ENCODE data around the gene EGFL8. TPM values are rescaled to one million over a fixed set of nuclear protein-coding genes. Genes with fewer than 3 reads are reported as not detected.

The EGFL8 gene
- total and polyA plus RNA-seq, 2 donors (not counting 3 experiments of a cell fraction or from before 2014, with no cell fraction given): 9.0 to 12.6 TPM

GRCh38 chr6:32146687-32147086 is 17.7 kb upstream of the EGFL8 start:
- POLR2A ChIA-PET: no interaction called here

More at GRCh38 chr6:32146687-32147086, 17.7 kb upstream of the EGFL8 start:
- Histone ChIP-seq H3K4me1 (ENCODE audit: control insufficient read depth, extremely low read depth, insufficient read depth, low read length) (peaks cover 3% of the 10 kb centered on the region), H3K4me2 (ENCODE audit: insufficient read depth, low read length) (no peak overlapping the region), H3K79me2 (ENCODE audit: control insufficient read depth, insufficient read depth, low read length) (no peaks in the 10 kb centered on the region), H3K9me3 (replicated peaks; ENCODE audit: control insufficient read depth, insufficient read depth, low read length) (no peaks in the 10 kb centered on the region), H3K9me1 (replicated peaks; ENCODE audit: control insufficient read depth, extremely low read depth, insufficient read depth, low read length) (no peaks in the 10 kb centered on the region), H4K20me1 (replicated peaks; ENCODE audit: control insufficient read depth, extremely low read depth, insufficient read depth, low read length) (no peaks in the 10 kb centered on the region), H3K27ac (ENCODE audit: insufficient read depth, low read depth, low read length) (no peak overlapping the region), H3K27me3 (ENCODE audit: control insufficient read depth in 2 of 2, insufficient read depth in 2 of 2, low read length in 2 of 2) (peaks cover 20 to 28% of the 10 kb centered on the region in 2 experiments), H3K4me3 (replicated peaks in 1 of 3; ENCODE audit: insufficient read depth in 1 of 3, low read depth in 1 of 3, low read length in 3 of 3) (no peak overlapping the region), H3K9ac (replicated peaks; ENCODE audit: extremely low read depth, insufficient read depth, low read length) (no peak overlapping the region), H2AFZ (ENCODE audit: low read depth, low read length) (no peak overlapping the region), H3K36me3 (ENCODE audit: control insufficient read depth in 2 of 2, extremely low read depth in 1 of 2, insufficient read depth in 2 of 2, low read length in 2 of 2) (no peaks in the 10 kb centered on the region)
- intact Hi-C loops (cut with micrococcal nuclease) (no loop called here), dilution Hi-C loops (cut with MboI; ENCODE audit: extremely low pct_ligation_motif_present, low sequenced_read_pairs) (no loop called here)
- FAIRE-seq: no peak
- TF ChIP-seq MYC (IDR thresholded peaks at IDR 0.05; ENCODE audit: low read depth, low read length) (no peak), GATA2 (IDR thresholded peaks at IDR 0.05; ENCODE audit: insufficient read depth, insufficient read length, low read depth, low read length) (no peak), EZH2 (IDR thresholded peaks at IDR 0.05; ENCODE audit: borderline replicate concordance, low read depth, low read length, severe bottlenecking) (no peak), MAX (IDR thresholded peaks at IDR 0.05; ENCODE audit: insufficient read depth, insufficient read length) (no peak), CTCF (IDR thresholded peaks at IDR 0.05; ENCODE audit: extremely low read depth in 1 of 2, insufficient read depth in 1 of 2, low read depth in 1 of 2, low read length in 2 of 2) (no peak), POLR2AphosphoS5 (IDR thresholded peaks at IDR 0.05; ENCODE audit: insufficient read depth, low read depth, low read length) (no peak), POLR2A (IDR thresholded peaks at IDR 0.05; ENCODE audit: low read depth, low read length) (no peak), FOS (IDR thresholded peaks at IDR 0.05; ENCODE audit: borderline replicate concordance, insufficient read depth, low read length) (no peak), JUN (IDR thresholded peaks at IDR 0.05; ENCODE audit: borderline replicate concordance, insufficient read depth, insufficient read length, low read depth) (no peak)
- no peak for DNase-seq (ENCODE audit: low read depth, low spot score)
- CTCF ChIA-PET: interaction anchor here (2.8 kb wide), 1 partner anchor 28 kb away, joined by 12 read pairs; no protein-coding TSS in a partner anchor
- BruUV-seq (replicated peaks): no TSS peak

Measured in endothelial cell of umbilical vein (primary cell).